Nephron (organoid): ENCODE results near the gene TNIK.
A peak's percentile ranks its signal among the peaks of the same experiment; 100 is the strongest.

Source experiments
- H3K27ac Mint-ChIP-seq, 3 experiments: 2 replicates each; pipeline ENCODE4 v1.8.0; 2020; ENCODE audit warnings: mixed read lengths in 3 of 3, mild to moderate bottlenecking in 2 of 3, moderate library complexity in 1 of 3
- H3K27me3 Mint-ChIP-seq: 2 replicates; pipeline ENCODE4 v1.8.0; 2021; ENCODE audit warnings: low read depth, mild to moderate bottlenecking, moderate library complexity, mixed read lengths
- H3K36me3 Mint-ChIP-seq: 2 replicates; pipeline ENCODE4 v1.8.0; 2020; ENCODE audit warnings: low read depth, mixed read lengths
- H3K4me1 Mint-ChIP-seq: 2 replicates; pipeline ENCODE4 v1.8.0; 2020; ENCODE audit warnings: mixed read lengths
- H3K4me3 Mint-ChIP-seq, 3 experiments: 2 replicates each; pipeline ENCODE4 v1.8.0; 2020; ENCODE audit warnings: mild to moderate bottlenecking in 3 of 3, mixed read lengths in 3 of 3, moderate library complexity in 2 of 3
- H3K9me3 Mint-ChIP-seq: 2 replicates; pipeline ENCODE4 v1.8.0; 2020; ENCODE audit warnings: mixed read lengths
- CTCF ChIP-seq, 3 experiments: fragments of 200-600 bp; sonication (generic); IDR thresholded peaks; one replicate each; pipeline ENCODE4 v1.5.0; 2021; ENCODE audit warnings: antibody characterized with exemption in 3 of 3; ENCODE audit not compliant: unreplicated experiment in 3 of 3

TNIK gene

GRCh38 chr3:171459942-171460724 is at the start of gene TNIK:
TSS of gene TNIK (minus strand) at chr3:171460405. CDS start at chr3:171460063, 342 bp downstream.
- peak within 1 kb of the TSS; percentile 71 to 89 (median 85) for H3K27ac Mint-ChIP-seq
- no peaks in the 10 kb centered on the region for H3K9me3 Mint-ChIP-seq
- H3K4me3 Mint-ChIP-seq: peak within 1 kb of the TSS; percentile 95 to 97 (median 95)
- H3K36me3 Mint-ChIP-seq: no peaks in the 10 kb centered on the region
- peak; percentile 38 to 49 (median 45) for TF ChIP-seq CTCF (IDR thresholded peaks at IDR 0.05; ENCODE audit: unreplicated experiment in 3 of 3)
- peaks cover 23% of the 10 kb centered on the region for H3K4me1 Mint-ChIP-seq
- H3K27me3 Mint-ChIP-seq: peaks cover 31% of the 10 kb centered on the region

- Mint-ChIP-seq H3K9me3 (peaks cover 2% of the 10 kb centered on the region), H3K4me1 (peaks cover 21% of the 10 kb centered on the region), H3K27ac (peak overlapping the region in 1 of 3 experiments; percentile 6), H3K36me3 (no peaks in the 10 kb centered on the region), H3K27me3 (no peaks in the 10 kb centered on the region), H3K4me3 (no peak overlapping the region)
- no peak for TF ChIP-seq CTCF (IDR thresholded peaks at IDR 0.05; ENCODE audit: unreplicated experiment in 3 of 3)
Observed at GRCh38 chr3:171508676-171509075, 48.5 kb upstream of the TNIK start.

DNA sequence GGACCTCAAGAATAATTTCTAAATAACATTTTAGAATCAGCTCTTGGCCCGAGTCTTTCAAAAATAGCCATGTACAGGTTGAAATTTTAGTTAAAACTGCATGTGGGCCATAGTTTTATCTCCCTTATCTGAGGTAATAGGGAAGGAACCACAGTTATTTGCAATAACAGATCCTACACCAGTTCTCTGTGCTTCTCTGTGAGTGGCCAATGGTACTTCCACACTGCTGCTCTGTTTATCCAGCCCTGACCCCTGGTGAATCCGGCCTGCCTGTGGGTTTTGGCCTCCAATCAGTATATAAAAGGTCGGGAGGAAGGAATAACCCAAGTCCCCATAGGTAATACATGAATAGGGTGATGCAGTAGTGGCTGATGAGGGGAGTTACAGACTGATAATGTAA is 48.0 kb upstream of the TNIK start:
- TF ChIP-seq CTCF (IDR thresholded peaks at IDR 0.05; ENCODE audit: unreplicated experiment in 3 of 3): no peak
- Mint-ChIP-seq H3K27me3 (no peaks in the 10 kb centered on the region), H3K36me3 (no peaks in the 10 kb centered on the region), H3K27ac (peak overlapping the region in 1 of 3 experiments; percentile 6), H3K9me3 (peaks cover 2% of the 10 kb centered on the region), H3K4me3 (no peak overlapping the region), H3K4me1 (peaks cover 20% of the 10 kb centered on the region)

DNA sequence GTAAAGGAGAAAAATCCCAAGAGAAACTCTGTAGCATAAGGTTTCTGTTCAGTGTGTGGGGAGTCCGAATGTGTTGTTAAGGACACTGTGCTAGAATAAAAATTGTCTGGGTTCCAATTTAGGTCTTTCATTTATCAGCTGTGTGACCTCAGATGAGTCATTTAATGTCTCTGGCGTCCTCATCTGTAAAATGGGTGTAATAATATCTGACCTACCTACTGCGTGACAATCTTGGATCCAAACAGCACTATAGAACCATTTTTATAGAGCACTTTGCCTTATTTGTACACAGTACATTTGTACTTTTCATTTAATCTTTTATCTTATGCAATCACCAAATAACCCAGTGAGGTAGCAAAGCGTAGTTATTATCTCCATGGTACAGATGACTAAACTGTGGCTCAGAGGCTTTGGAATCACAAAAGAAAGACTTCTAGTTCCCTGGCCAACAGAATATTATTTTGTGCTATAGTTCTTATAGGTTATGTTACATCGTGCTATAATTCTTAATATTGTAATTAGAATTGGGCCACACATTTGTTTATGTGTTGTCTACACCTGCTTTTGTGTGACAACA is 46.6 kb upstream of the TNIK start:
- Mint-ChIP-seq H3K36me3 (no peaks in the 10 kb centered on the region), H3K4me1 (peaks cover 17% of the 10 kb centered on the region), H3K9me3 (peaks cover 2% of the 10 kb centered on the region), H3K27ac (no peak overlapping the region), H3K27me3 (no peaks in the 10 kb centered on the region), H3K4me3 (no peak overlapping the region)
- no peak for TF ChIP-seq CTCF (IDR thresholded peaks at IDR 0.05; ENCODE audit: unreplicated experiment in 3 of 3)

DNA sequence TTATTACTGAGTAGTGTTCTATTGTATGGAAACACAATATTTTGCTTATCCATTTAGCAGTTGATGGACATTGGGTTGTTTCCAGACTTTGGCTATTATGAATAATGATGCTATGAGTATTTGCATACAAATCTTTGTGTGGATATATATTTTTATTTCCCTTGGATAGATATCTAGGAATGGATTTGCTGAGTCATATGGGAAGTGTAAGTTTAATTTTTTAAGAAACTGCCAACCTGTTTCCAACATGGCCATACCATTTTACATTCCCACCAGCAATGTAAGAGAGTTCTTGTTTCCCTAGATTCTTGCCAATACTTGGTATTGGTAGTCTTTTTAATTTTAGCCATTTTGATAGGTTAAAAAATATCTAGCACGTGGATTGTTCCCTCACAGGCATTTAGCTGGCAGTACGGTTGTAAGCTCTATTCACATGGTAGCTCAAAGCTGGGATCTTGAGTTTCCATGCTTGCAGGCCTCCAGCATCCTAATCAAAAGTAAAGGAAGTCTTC is 45.7 kb upstream of the TNIK start:
- no peaks in the 10 kb centered on the region for H3K36me3 Mint-ChIP-seq
- peaks cover 17% of the 10 kb centered on the region for H3K4me1 Mint-ChIP-seq
- no peak overlapping the region for H3K27ac Mint-ChIP-seq
- no peaks in the 10 kb centered on the region for H3K27me3 Mint-ChIP-seq
- TF ChIP-seq CTCF (IDR thresholded peaks at IDR 0.05; ENCODE audit: unreplicated experiment in 3 of 3): no peak
- no peak overlapping the region for H3K4me3 Mint-ChIP-seq
- H3K9me3 Mint-ChIP-seq: peaks cover 2% of the 10 kb centered on the region
